Psoas muscle (tissue), 8 donors: ENCODE data around the gene TIPRL. TPM values are rescaled to one million over a fixed set of nuclear protein-coding genes. Genes with fewer than 3 reads are reported as not detected.

Experiments
- ATAC-seq, 4 donors: fragments of 200-7000 bp; cut with Tn5 transposase; one replicate each; pipeline ENCODE4 v1.9.1; 2020; ENCODE audit warnings: moderate library complexity in 3 of 4, mild to moderate bottlenecking in 2 of 4
- DNase-seq, 2 donors: peaks; one replicate each; pipeline ENCODE4 v3.0.0-alpha.2; 2020
- H3K27ac ChIP-seq: fragments of 200-600 bp; one replicate; pipeline ENCODE4 v1.8.0; 2022
- H3K27me3 ChIP-seq, 3 donors: fragments of 200-600 bp in 1 of 3; one replicate each; pipeline versions ENCODE4 v1.6.1 to v1.8.0; 2013 to 2022; ENCODE audit warnings: low read length in 2 of 3, mild to moderate bottlenecking in 2 of 3, moderate library complexity in 1 of 3; ENCODE audit not compliant: insufficient read depth in 3 of 3
- H3K36me3 ChIP-seq, 2 donors: fragments of 200-600 bp in 1 of 2; one replicate each; pipeline versions ENCODE4 v1.6.1 to v1.8.0; 2013 to 2022; ENCODE audit warnings: low read depth in 1 of 2, mild to moderate bottlenecking in 1 of 2, moderate library complexity in 1 of 2; ENCODE audit not compliant: insufficient read depth in 1 of 2
- H3K4me1 ChIP-seq: fragments of 200-600 bp; one replicate; pipeline ENCODE4 v1.8.0; 2022
- H3K4me3 ChIP-seq: fragments of 200-600 bp; one replicate; pipeline ENCODE4 v1.8.0; 2022; ENCODE audit warnings: mild to moderate bottlenecking
- H3K9me3 ChIP-seq: fragments of 200-600 bp; one replicate; pipeline ENCODE4 v1.8.0; 2022
- CTCF ChIP-seq: fragments of 200-600 bp; IDR thresholded peaks from one replicate; pipeline ENCODE4 v1.8.0; 2022; ENCODE audit warnings: antibody characterized with exemption
- WGBS, 3 donors: extraction: QIAGEN DNeasy Blood & Tissue Kit; methylation state at CpG; one replicate each; pipeline versions ENCODE4 v1.1.6 to v1.1.7; 2013; 5-methylcytosine and 5-hydroxymethylcytosine counted together
- intact Hi-C, 2 donors: fragments of 100-400 bp; cut with DNase I; formaldehyde crosslinking; loops; one replicate each; pipeline versions ENCODE4 v1.11.0 to v1.14.2; 2022
- polyA plus RNA-seq, 3 donors: library from polyadenylated mRNA; stranded (reverse); fragments of 200-250 nt; gene quantifications; one replicate each; pipeline ENCODE4 v1.2.3, GENCODE V29; 2013
- total RNA-seq, 4 donors: library from RNA; stranded (reverse); fragmentation: NEBNext Ultra II Directional in 2 of 4; extraction: Animal tissue kit (Norgen Biotek cat#: 25700) in 2 of 4; gene quantifications; one replicate each; pipeline versions ENCODE4 v1.2.1 to v1.2.4, GENCODE V29; 2021 to 2023
- donor health status: healthy with polysubstance abuse.
- donor health status: DM: no; HTN: no; CAD: no; lungs with moderate emphysema.
- donor health status: Bipolar disorder and iron deficiency.
- donor health status: healthy.
- donor health status: DM: yes; HTN: yes; CAD: no.
- donor health status: DM: no; HTN: no; CAD: no.
- donor health status: DM: no; HTN: no; CAD: no.
- donor health status: DM: yes; HTN: yes; CAD: no.

The TIPRL gene
- total and polyA plus RNA-seq, 7 donors, result 15.3 to 34.7 (median 30.7) TPM

- intact Hi-C loops, result no loop called here
- no peak for TF ChIP-seq CTCF
- Histone ChIP-seq H3K27me3 (no peaks in the 10 kb centered on the region), H3K27ac (no peak overlapping the region), H3K4me1 (no peaks in the 10 kb centered on the region), H3K36me3 (no peaks in the 10 kb centered on the region), H3K9me3 (no peaks in the 10 kb centered on the region), H3K4me3 (no peak overlapping the region)
- ATAC-seq, result no peak
- 56 to 66% (median 61%) methylated on average over 3 of the region's 3 CpGs for WGBS, 3 donors
- DNase-seq, result no peak
These were observed 15.1 kb upstream of the TIPRL start for GRCh38 chr1:168163670-168164069.

- no peak for TF ChIP-seq CTCF
- intact Hi-C loops, result no loop called here
- Histone ChIP-seq H3K9me3 (no peaks in the 10 kb centered on the region), H3K36me3 (no peaks in the 10 kb centered on the region), H3K4me1 (no peaks in the 10 kb centered on the region), H3K27me3 (no peaks in the 10 kb centered on the region), H3K4me3 (no peak overlapping the region), H3K27ac (no peak overlapping the region)
- 84 to 91% (median 84%) methylated on average over 3 of the region's 3 CpGs for WGBS, 3 donors
- ATAC-seq (no peak), DNase-seq (no peak)
These were observed 14.0 kb upstream of the TIPRL start for GRCh38 chr1:168164771-168165170.

- ATAC-seq, result no peak
- 51 to 65% (median 64%) methylated on average over 2 of the region's 2 CpGs for WGBS, 3 donors
- H3K27ac ChIP-seq, result no peak overlapping the region
These were observed 11.0 kb upstream of the TIPRL start for GRCh38 chr1:168167806-168168205.

GRCh38 chr1:168170564-168171508 is 7.9 kb upstream of the TIPRL start:
- Histone ChIP-seq H3K27ac (no peak overlapping the region), H3K36me3 (no peaks in the 10 kb centered on the region), H3K4me1 (no peaks in the 10 kb centered on the region), H3K9me3 (no peaks in the 10 kb centered on the region), H3K4me3 (no peak overlapping the region), H3K27me3 (no peaks in the 10 kb centered on the region)
- intact Hi-C loops, result no loop called here
- DNase-seq, result no peak
- no peak for TF ChIP-seq CTCF
- ATAC-seq, result no peak
- WGBS, 3 donors, result 81 to 87% (median 86%) methylated on average over 7 of the region's 7 CpGs

More at GRCh38 chr1:168167806-168168205, 11.0 kb upstream of the TIPRL start:
- H3K27me3 ChIP-seq, result no peaks in the 10 kb centered on the region
- H3K4me1 ChIP-seq, result no peaks in the 10 kb centered on the region
- intact Hi-C loops, result no loop called here
- no peak for TF ChIP-seq CTCF
- H3K9me3 ChIP-seq, result no peaks in the 10 kb centered on the region
- no peak for DNase-seq
- H3K4me3 ChIP-seq, result no peak overlapping the region
- no peaks in the 10 kb centered on the region for H3K36me3 ChIP-seq
